ENCODE data around the gene CRIP3.

GRCh38 chr6:43282636-43283513 lies 25.8 kb downstream of the CRIP3 start:
- TF ChIP-seq CTCF (conservative IDR thresholded peaks at IDR 0.05; ENCODE audit: low read length) (no peak), EZH2phosphoT487 (IDR thresholded peaks at IDR 0.05; ENCODE audit: borderline replicate concordance) (no peak)
